Keratinocyte (primary cell): ENCODE results near the gene TPBGL. TPM values are rescaled to one million over a fixed set of nuclear protein-coding genes. Genes with fewer than 3 reads are reported as not detected.

ENCODE experiments used
- DNase-seq: peaks from one replicate; pipeline ENCODE4 v3.0.0-alpha.2; 2011; ENCODE audit warnings: low read depth, missing footprints, low spot score
- FAIRE-seq: peaks from 2 replicates; lab custom pipeline; 2011; peaks lifted over from hg19 to GRCh38; lab: Jason Lieb, UNC
- H2AFZ ChIP-seq: 2 replicates; pipeline ENCODE4 v1.6.0; 2012; ENCODE audit warnings: low read length, control low read depth, inconsistent platforms; ENCODE audit not compliant: control insufficient read depth
- H3K27ac ChIP-seq: 2 replicates; pipeline ENCODE4 v1.5.1; 2011; ENCODE audit warnings: low read length; ENCODE audit not compliant: control insufficient read depth, insufficient read depth
- H3K27me3 ChIP-seq: 3 replicates; pipeline ENCODE4 v1.6.0; 2011; ENCODE audit warnings: low read length; ENCODE audit not compliant: control insufficient read depth, insufficient read depth; ENCODE audit errors: extremely low read depth
- H3K36me3 ChIP-seq, 2 experiments: 2 replicates in 1 of 2; 3 replicates in 1 of 2; pipeline ENCODE4 v1.5.1; 2011; ENCODE audit warnings: low read length in 2 of 2, mild to moderate bottlenecking in 1 of 2; ENCODE audit not compliant: control insufficient read depth in 2 of 2, insufficient read depth in 2 of 2; ENCODE audit errors: extremely low read depth in 1 of 2
- H3K4me1 ChIP-seq: 3 replicates; pipeline ENCODE4 v1.5.1; 2011; ENCODE audit warnings: low read length; ENCODE audit not compliant: control insufficient read depth, insufficient read depth; ENCODE audit errors: extremely low read depth
- H3K4me2 ChIP-seq: 3 replicates; pipeline ENCODE4 v1.6.0; 2011; ENCODE audit warnings: low read depth, low read length; ENCODE audit not compliant: control insufficient read depth, insufficient read depth; ENCODE audit errors: extremely low read depth
- H3K4me3 ChIP-seq, 3 experiments: fragments of 200-600 bp in 1 of 3; sonication (generic) in 1 of 3; 2 replicates in 2 of 3; 3 replicates in 1 of 3; pipeline ENCODE4 v1.5.1; 2011 to 2016; ENCODE audit warnings: low read length in 3 of 3, mild to moderate bottlenecking in 3 of 3, control low read depth in 2 of 3, inconsistent platforms in 1 of 3, low read depth in 1 of 3, mixed read lengths in 1 of 3, mixed run types in 1 of 3, moderate library complexity in 1 of 3; ENCODE audit not compliant: control insufficient read depth in 2 of 3, insufficient read depth in 2 of 3; ENCODE audit errors: extremely low read depth in 1 of 3
- H3K79me2 ChIP-seq: 2 replicates; pipeline ENCODE4 v1.6.0; 2012; ENCODE audit warnings: low read length; ENCODE audit not compliant: control insufficient read depth, insufficient read depth
- H3K9ac ChIP-seq: 3 replicates; pipeline ENCODE4 v1.6.0; 2011; ENCODE audit warnings: low read length; ENCODE audit not compliant: control insufficient read depth, insufficient read depth; ENCODE audit errors: extremely low read depth
- H3K9me1 ChIP-seq: 3 replicates; pipeline ENCODE4 v1.6.0; 2011; ENCODE audit warnings: low read length; ENCODE audit not compliant: control insufficient read depth, insufficient read depth; ENCODE audit errors: extremely low read depth
- H3K9me3 ChIP-seq: 2 replicates; pipeline ENCODE4 v1.5.1; 2012; ENCODE audit warnings: low read depth, low read length; ENCODE audit not compliant: control insufficient read depth
- H4K20me1 ChIP-seq: 3 replicates; pipeline ENCODE4 v1.6.0; 2011; ENCODE audit warnings: low read length; ENCODE audit not compliant: control insufficient read depth, insufficient read depth; ENCODE audit errors: extremely low read depth
- CTCF ChIP-seq, 3 experiments: IDR thresholded peaks in 1 of 3; conservative IDR thresholded peaks in 1 of 3; optimal IDR thresholded peaks in 1 of 3; 2 replicates in 2 of 3; 3 replicates in 1 of 3; pipeline versions ENCODE3 to v1.5.1; 2011; ENCODE audit warnings: low read length in 3 of 3, mild to moderate bottlenecking in 3 of 3, moderate library complexity in 2 of 3, control low read depth in 1 of 3, inconsistent platforms in 1 of 3; ENCODE audit not compliant: insufficient read depth in 2 of 3; ENCODE audit errors: extremely low read depth in 1 of 3
- EZH2 ChIP-seq: IDR thresholded peaks from one replicate; pipeline ENCODE4 v1.6.1; 2012; ENCODE audit warnings: inconsistent platforms, mild to moderate bottlenecking, low read length, moderate library complexity
- dilution Hi-C: fragments of 300-500 bp; cut with MboI; formaldehyde crosslinking; loops from one replicate; pipeline ENCODE4 v1.7.0; 2020; ENCODE audit warnings: low sequenced_read_pairs; ENCODE audit not compliant: extremely low pct_ligation_motif_present
- polyA plus RNA-seq, 5 experiments: library from polyadenylated mRNA; depleted of rRNA in 3 of 5; stranded (reverse) in 3 of 5; stranded (forward) in 1 of 5; unstranded in 1 of 5; fragments of >200 nt; gene quantifications; 1 replicate in 1 of 5; 2 replicates in 3 of 5; 3 replicates in 1 of 5; pipeline versions ENCODE4 v1.2.1 to v1.2.3, GENCODE V29; 2011 to 2012; ENCODE audit warnings: missing spikeins in 2 of 5, low read depth in 1 of 5, low replicate concordance in 1 of 5

TPBGL gene
- polyA plus RNA-seq, 1 donor (not counting 4 experiments of a cell fraction or from before 2014, with no cell fraction given): not detected

DNA sequence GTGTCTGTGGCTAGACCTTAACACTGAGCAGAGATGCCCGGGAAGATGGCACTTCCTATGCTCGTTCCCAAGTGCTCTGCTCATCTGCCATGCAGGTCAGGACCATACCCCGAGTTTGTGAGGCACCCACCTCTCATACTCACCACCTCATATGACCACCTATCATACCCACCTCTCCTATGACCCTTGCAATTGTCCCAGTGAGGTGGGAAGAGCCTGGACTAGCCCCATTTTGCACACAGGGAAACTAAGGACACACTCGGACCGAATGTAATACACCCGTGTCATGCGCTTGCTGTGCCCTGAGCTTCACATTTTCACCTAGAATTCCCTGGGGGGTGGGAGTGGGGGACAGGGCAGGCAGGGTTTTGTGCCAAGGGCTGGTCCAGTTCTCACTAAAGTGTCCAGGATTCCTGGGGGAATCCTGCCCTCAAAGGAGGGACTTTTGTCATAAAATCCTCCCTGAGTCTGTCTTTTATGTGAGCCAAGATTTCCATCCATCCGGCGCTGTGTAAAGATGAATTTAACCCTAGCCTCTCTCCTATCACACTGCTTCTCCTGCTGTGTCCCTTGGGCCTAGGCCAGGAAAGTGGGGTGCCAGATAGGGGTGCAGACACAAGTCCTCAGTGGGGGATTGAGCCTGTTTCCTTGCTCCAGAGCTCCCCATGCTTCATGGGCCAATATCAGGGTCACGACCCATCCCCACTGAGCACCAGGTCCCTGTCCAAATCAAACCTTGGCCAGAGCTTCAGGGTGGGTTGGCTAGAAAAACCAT, 20.0 kb downstream of the TPBGL start:
- FAIRE-seq (no peak), DNase-seq (no peak)
- Histone ChIP-seq H3K79me2 (no peaks in the 10 kb centered on the region), H3K27ac (no peak overlapping the region), H3K36me3 (no peaks in the 10 kb centered on the region), H3K4me1 (no peaks in the 10 kb centered on the region), H3K9me1 (no peaks in the 10 kb centered on the region), H3K4me2 (no peak overlapping the region), H3K4me3 (no peak overlapping the region), H3K9ac (no peak overlapping the region), H4K20me1 (no peaks in the 10 kb centered on the region), H2AFZ (no peak overlapping the region), H3K9me3 (no peaks in the 10 kb centered on the region), H3K27me3 (peaks cover 7% of the 10 kb centered on the region)
- TF ChIP-seq EZH2: no peak
- no peak for TF ChIP-seq CTCF (optimal IDR thresholded peaks at IDR 0.05 in 1 of 3, IDR thresholded peaks at IDR 0.05 in 1 of 3, conservative IDR thresholded peaks at IDR 0.05 in 1 of 3; ENCODE audit: extremely low read depth in 1 of 3, insufficient read depth in 2 of 3, low read length in 3 of 3)
- dilution Hi-C loops: no loop called here

- Histone ChIP-seq H2AFZ (no peak overlapping the region), H3K4me1 (no peaks in the 10 kb centered on the region), H3K4me3 (no peak overlapping the region), H4K20me1 (no peaks in the 10 kb centered on the region), H3K79me2 (no peaks in the 10 kb centered on the region), H3K27me3 (peaks cover 7% of the 10 kb centered on the region), H3K36me3 (no peaks in the 10 kb centered on the region), H3K9me3 (no peaks in the 10 kb centered on the region), H3K9ac (no peak overlapping the region), H3K27ac (no peak overlapping the region), H3K4me2 (no peak overlapping the region), H3K9me1 (no peaks in the 10 kb centered on the region)
- no peak for DNase-seq
- no peak for FAIRE-seq
- dilution Hi-C loops: no loop called here
- TF ChIP-seq CTCF (optimal IDR thresholded peaks at IDR 0.05 in 1 of 3, IDR thresholded peaks at IDR 0.05 in 1 of 3, conservative IDR thresholded peaks at IDR 0.05 in 1 of 3; ENCODE audit: extremely low read depth in 1 of 3, insufficient read depth in 2 of 3, low read length in 3 of 3): no peak
- no peak for TF ChIP-seq EZH2
Measured at GRCh38 chr11:75261902-75262361, 21.4 kb downstream of the TPBGL start.
